CD8-positive, alpha-beta memory T cell (primary cell): ENCODE measurements around the gene TSEN54. TPM values are rescaled to one million over a fixed set of nuclear protein-coding genes. Genes with fewer than 3 reads are reported as not detected.

Source experiments
- CTCF ChIA-PET: fragments of 350-600 bp; sonication (Branson Sonifier 250); formaldehyde crosslinking; loops from one replicate; lab custom pipeline; 2021; ENCODE audit warnings: antibody characterized with exemption; lab: Charles Lee
- POLR2A ChIA-PET: fragments of 350-600 bp; sonication (Branson Sonifier 250); formaldehyde crosslinking; loops from one replicate; lab custom pipeline; 2021; ENCODE audit warnings: antibody characterized with exemption; lab: Charles Lee
- DNase-seq, 5 donors: peaks; one replicate each; pipeline versions ENCODE4 v3.0.0 to v3.0.0-alpha.2; 2020 to 2022; ENCODE audit warnings: mixed read lengths in 1 of 5
- H3K27ac ChIP-seq: one replicate; pipeline ENCODE4 v1.7.0; 2013; ENCODE audit warnings: low read depth, mild to moderate bottlenecking, low read length, moderate library complexity
- H3K27me3 ChIP-seq: 2 replicates; pipeline ENCODE4 v1.7.0; 2013; ENCODE audit warnings: low read length, mild to moderate bottlenecking; ENCODE audit not compliant: insufficient read depth, poor library complexity, severe bottlenecking
- H3K36me3 ChIP-seq: 2 replicates; pipeline ENCODE4 v1.7.0; 2013; ENCODE audit warnings: mild to moderate bottlenecking, low read length, moderate library complexity; ENCODE audit not compliant: insufficient read depth
- H3K4me1 ChIP-seq: 2 replicates; pipeline ENCODE4 v1.7.0; 2013; ENCODE audit warnings: mild to moderate bottlenecking, low read length, moderate library complexity; ENCODE audit not compliant: insufficient read depth
- H3K4me3 ChIP-seq: 2 replicates; pipeline ENCODE4 v1.7.0; 2013; ENCODE audit warnings: mild to moderate bottlenecking, low read length
- H3K9me3 ChIP-seq: 2 replicates; pipeline ENCODE4 v1.7.0; 2013; ENCODE audit warnings: mild to moderate bottlenecking, low read length
- H3K27ac Mint-ChIP-seq, 8 donors: one replicate each; pipeline ENCODE4 v1.8.0; 2020 to 2021; ENCODE audit warnings: mixed read lengths in 8 of 8, mild to moderate bottlenecking in 6 of 8, inconsistent platforms in 3 of 8, moderate library complexity in 3 of 8
- H3K27me3 Mint-ChIP-seq, 2 donors: one replicate each; pipeline ENCODE4 v1.8.0; 2020 to 2021; ENCODE audit warnings: mixed read lengths in 2 of 2, mild to moderate bottlenecking in 1 of 2, moderate library complexity in 1 of 2
- H3K36me3 Mint-ChIP-seq, 3 donors: one replicate each; pipeline ENCODE4 v1.8.0; 2020 to 2021; ENCODE audit warnings: mixed read lengths in 3 of 3, inconsistent platforms in 1 of 3, mild to moderate bottlenecking in 1 of 3
- H3K4me1 Mint-ChIP-seq, 3 donors: one replicate each; pipeline ENCODE4 v1.8.0; 2020 to 2021; ENCODE audit warnings: mixed read lengths in 3 of 3, inconsistent platforms in 1 of 3, mild to moderate bottlenecking in 1 of 3
- H3K4me3 Mint-ChIP-seq, 7 donors: one replicate each; pipeline ENCODE4 v1.8.0; 2020 to 2021; ENCODE audit warnings: mixed read lengths in 7 of 7, mild to moderate bottlenecking in 6 of 7, moderate library complexity in 4 of 7, inconsistent platforms in 2 of 7
- H3K9me3 Mint-ChIP-seq, 5 donors: one replicate each; pipeline ENCODE4 v1.8.0; 2020 to 2022; ENCODE audit warnings: mixed read lengths in 5 of 5, mild to moderate bottlenecking in 3 of 5, moderate library complexity in 2 of 5, inconsistent platforms in 1 of 5
- polyA plus RNA-seq: library from polyadenylated mRNA; unstranded; fragments of 300-500 nt; fragmentation: Illumina TruSeq; gene quantifications from one replicate; pipeline ENCODE4 v1.2.3, GENCODE V29; 2021
- total RNA-seq, 2 experiments: library from RNA; stranded (reverse); gene quantifications; one replicate each; pipeline ENCODE4 v1.2.3, GENCODE V29; 2021

Gene TSEN54
- total and polyA plus RNA-seq, 3 experiments from 2014 or later = 49.7 to 152 (median 56.9) TPM

DNA sequence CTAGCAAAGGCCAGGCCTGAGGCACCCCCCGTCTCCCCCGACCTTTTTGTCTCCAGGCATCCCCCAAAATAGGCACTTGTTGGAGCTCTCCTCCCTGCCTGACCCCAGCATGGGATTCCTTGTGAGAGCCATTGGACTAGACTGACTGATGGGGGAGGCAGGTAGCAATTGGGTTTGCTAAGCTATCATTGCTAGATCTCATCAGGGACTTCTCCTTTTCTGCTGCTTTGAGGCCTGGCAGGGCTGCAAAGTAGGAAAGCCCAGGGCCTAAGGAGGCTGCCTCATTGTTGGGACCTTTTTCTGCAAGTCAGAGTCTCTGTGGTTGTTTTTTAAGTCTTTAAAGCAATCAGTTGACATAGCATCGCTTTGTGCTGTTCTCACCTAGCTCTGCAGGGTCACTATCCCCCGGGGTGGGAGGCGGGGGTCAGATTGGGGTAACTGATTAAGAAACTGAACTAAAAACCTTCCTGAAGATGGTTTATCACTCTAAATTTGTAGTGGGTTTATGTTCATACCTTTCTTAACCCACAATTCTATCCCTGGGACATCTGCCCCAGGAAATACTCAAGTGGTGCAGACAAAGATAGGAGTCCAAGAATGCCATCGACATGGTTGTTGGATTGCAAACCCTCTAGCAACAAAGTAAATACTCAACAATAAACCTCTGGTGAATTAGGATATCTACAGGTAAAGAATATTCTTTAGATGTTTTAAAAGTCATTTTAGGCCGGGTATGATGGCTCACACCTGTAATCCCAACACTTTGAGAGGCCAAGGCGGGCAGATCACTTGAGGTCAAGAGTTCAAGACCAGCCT lies 37.2 kb downstream of the TSEN54 start:
- no peaks in the 10 kb centered on the region for H3K4me1 Mint-ChIP-seq
- Histone ChIP-seq H3K4me1 (no peaks in the 10 kb centered on the region), H3K27me3 (no peaks in the 10 kb centered on the region), H3K9me3 (no peaks in the 10 kb centered on the region), H3K27ac (no peak overlapping the region), H3K4me3 (no peak overlapping the region), H3K36me3 (no peaks in the 10 kb centered on the region)
- no peak overlapping the region for H3K4me3 Mint-ChIP-seq
- no peaks in the 10 kb centered on the region for H3K9me3 Mint-ChIP-seq
- no peak for DNase-seq
- peak overlapping the region in 1 of 8 donors; percentile 14 for H3K27ac Mint-ChIP-seq
- peaks cover 0 to 12% (median 3%) of the 10 kb centered on the region in 3 donors for H3K36me3 Mint-ChIP-seq
- CTCF ChIA-PET = no interaction called here
- H3K27me3 Mint-ChIP-seq = no peaks in the 10 kb centered on the region
- POLR2A ChIA-PET = no interaction called here

DNA sequence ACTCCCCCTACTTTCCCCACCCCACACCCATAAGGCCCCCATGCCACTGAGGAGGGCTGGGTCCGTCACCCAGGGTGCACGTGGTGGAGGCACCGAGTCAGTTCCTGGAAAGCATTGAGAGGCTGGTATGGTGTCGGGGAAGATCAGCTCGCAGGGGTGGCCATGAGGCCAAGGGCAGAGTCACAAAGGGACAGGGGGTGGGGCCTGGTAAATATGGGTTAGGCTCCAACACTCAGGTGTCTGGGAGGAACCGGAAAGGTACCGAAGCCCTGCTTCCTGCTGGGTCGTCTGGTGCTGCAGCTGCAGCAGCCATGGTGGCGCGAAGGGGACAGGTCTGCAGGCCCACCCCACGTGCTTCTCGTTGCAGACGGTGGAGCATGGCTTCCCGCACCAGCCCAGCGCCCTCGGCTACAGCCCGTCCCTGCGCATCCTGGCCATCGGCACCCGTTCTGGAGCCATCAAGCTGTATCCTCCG lies 39.4 kb downstream of the TSEN54 start:
- no peaks in the 10 kb centered on the region for H3K27me3 Mint-ChIP-seq
- POLR2A ChIA-PET = no interaction called here
- H3K36me3 ChIP-seq = no peaks in the 10 kb centered on the region
- H3K27me3 ChIP-seq = no peaks in the 10 kb centered on the region
- no peaks in the 10 kb centered on the region for H3K4me1 Mint-ChIP-seq
- no peak for DNase-seq
- H3K4me1 ChIP-seq = no peaks in the 10 kb centered on the region
- H3K9me3 Mint-ChIP-seq = no peaks in the 10 kb centered on the region
- peaks cover 0 to 19% (median 0%) of the 10 kb centered on the region in 3 donors for H3K36me3 Mint-ChIP-seq
- no peak overlapping the region for H3K4me3 ChIP-seq
- no peaks in the 10 kb centered on the region for H3K9me3 ChIP-seq
- CTCF ChIA-PET = no interaction called here
- H3K27ac Mint-ChIP-seq = no peak overlapping the region
- H3K4me3 Mint-ChIP-seq = no peak overlapping the region
- H3K27ac ChIP-seq = no peak overlapping the region

DNA sequence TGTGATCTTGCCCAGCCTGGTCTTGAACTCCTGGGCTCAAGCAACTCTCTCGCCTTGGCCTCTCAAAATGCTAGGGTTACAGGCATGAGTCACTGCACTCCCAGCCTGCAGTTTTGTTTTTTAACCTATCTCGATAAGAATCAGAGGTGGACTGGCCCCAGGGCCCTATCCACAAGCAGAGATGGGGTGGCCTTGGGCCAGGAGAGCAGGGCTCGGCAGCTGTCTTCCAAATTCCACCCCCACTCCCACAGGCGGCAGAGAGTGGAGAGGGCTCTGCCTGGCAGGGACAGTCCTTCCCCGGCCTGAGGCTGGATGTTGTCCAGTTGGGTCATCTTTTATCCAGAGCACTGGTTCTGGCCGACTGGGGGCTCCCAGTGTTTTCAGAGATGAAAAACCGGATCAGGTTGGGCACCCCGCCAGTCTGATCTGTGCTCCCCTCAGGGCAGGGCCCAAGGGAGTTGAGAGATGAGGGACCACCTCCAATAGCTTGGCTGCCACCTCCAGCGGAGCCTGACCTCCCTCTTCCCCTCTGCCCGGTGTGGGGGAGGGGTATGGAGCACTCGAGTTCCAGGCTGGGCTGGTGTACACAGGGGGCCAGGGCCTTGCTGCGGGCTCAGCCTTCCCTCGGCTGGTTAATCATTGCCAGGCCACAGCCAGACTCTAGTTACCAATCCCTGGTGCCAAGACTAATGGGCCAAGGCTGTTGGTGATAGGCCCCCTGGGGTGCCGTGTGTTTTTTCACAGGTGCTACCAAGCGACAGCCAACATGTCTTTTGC lies 40.9 kb downstream of the TSEN54 start:
- DNase-seq = no peak
- Histone ChIP-seq H3K4me1 (no peaks in the 10 kb centered on the region), H3K4me3 (no peak overlapping the region), H3K36me3 (no peaks in the 10 kb centered on the region), H3K9me3 (no peaks in the 10 kb centered on the region), H3K27me3 (no peaks in the 10 kb centered on the region), H3K27ac (no peak overlapping the region)
- H3K27ac Mint-ChIP-seq = no peak overlapping the region
- no peaks in the 10 kb centered on the region for H3K27me3 Mint-ChIP-seq
- H3K9me3 Mint-ChIP-seq = no peaks in the 10 kb centered on the region
- CTCF ChIA-PET = no interaction called here
- H3K4me3 Mint-ChIP-seq = peak overlapping the region in 1 of 7 donors; percentile 56
- POLR2A ChIA-PET = no interaction called here
- no peaks in the 10 kb centered on the region for H3K4me1 Mint-ChIP-seq
- peaks cover 0 to 25% (median 0%) of the 10 kb centered on the region in 3 donors for H3K36me3 Mint-ChIP-seq

DNA sequence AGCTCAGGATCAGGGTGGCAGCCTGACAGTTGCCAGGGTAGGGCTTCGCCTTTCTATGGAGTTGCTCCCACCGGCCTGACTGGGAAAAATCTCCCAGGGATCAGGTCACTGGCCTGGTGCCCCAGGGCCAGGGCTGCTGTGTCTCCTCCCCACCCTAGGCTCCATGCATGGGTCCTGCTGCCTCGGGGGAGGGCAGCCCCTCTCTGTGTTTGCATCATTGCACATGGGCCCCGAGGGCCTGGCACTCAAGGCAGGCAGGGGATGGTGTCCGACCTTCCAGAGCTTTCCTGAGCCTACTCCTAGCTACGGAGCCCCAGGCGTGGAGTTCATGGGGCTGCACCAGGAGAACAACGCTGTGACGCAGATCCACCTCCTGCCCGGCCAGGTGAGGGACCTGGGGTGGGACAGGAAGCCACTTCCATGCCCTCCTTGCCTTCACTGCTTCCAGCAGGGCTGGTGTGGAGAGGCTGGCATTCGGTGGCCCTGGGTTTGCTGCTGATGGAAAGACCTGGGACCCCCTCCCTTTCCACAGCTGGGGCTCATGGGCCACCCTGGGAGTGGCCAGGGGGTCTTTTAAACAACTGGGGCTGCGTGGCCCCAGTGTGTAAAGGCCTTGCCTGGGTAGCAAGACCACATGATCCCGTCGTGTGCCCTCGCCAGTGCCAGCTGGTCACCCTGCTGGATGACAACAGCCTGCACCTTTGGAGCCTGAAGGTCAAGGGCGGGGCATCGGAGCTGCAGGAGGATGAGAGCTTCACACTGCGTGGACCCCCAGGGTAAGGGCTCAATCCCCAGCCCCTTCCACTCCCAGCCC lies 41.7 kb downstream of the TSEN54 start:
- H3K36me3 Mint-ChIP-seq = peaks cover 0 to 29% (median 0%) of the 10 kb centered on the region in 3 donors
- H3K27ac ChIP-seq = no peak overlapping the region
- no peaks in the 10 kb centered on the region for H3K27me3 Mint-ChIP-seq
- no peaks in the 10 kb centered on the region for H3K9me3 Mint-ChIP-seq
- no peaks in the 10 kb centered on the region for H3K4me1 ChIP-seq
- H3K4me3 ChIP-seq = no peak overlapping the region
- POLR2A ChIA-PET = no interaction called here
- CTCF ChIA-PET = no interaction called here
- H3K27me3 ChIP-seq = no peaks in the 10 kb centered on the region
- no peak for DNase-seq
- no peak overlapping the region for H3K4me3 Mint-ChIP-seq
- no peak overlapping the region for H3K27ac Mint-ChIP-seq
- no peaks in the 10 kb centered on the region for H3K4me1 Mint-ChIP-seq
- no peaks in the 10 kb centered on the region for H3K9me3 ChIP-seq
- H3K36me3 ChIP-seq = no peaks in the 10 kb centered on the region

DNA sequence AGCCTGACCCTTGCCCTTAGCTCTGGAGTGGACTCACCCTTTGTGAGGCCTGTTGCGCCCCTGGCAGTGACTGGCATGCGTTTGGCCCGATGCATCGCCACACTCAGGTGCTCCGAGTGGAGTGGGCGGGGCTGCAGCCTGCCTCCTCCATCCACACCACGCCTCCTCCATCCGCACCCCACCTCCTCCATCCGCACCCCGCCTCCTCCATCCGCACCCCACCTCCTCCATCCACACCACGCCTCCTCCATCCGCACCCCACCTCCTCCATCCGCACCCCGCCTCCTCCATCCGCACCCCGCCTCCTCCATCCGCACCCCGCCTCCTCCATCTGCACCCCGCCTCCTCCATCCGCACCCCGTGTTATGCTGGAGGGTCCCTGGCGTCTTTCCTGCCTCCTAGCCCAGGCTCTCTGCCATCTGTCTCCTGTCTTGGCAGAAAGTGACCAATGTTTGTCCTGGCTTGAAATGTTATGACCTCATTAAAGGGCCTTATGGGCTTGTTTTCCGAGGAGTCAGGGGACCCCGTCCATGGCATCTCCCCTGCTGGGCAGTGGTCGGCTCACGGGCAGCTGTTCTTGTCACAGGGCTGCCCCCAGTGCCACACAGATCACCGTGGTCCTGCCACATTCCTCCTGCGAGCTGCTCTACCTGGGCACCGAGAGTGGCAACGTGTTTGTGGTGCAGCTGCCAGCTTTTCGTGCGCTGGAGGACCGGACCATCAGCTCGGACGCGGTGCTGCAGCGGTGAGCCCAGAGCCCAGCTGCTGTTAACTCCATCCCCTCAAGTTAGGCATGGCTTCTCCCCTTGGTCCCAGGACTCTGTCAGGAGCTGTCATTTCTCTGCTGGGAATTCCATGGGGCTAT lies 42.6 kb downstream of the TSEN54 start:
- no peaks in the 10 kb centered on the region for H3K4me1 Mint-ChIP-seq
- no peak overlapping the region for H3K4me3 ChIP-seq
- H3K27ac ChIP-seq = no peak overlapping the region
- peak overlapping the region in 1 of 8 donors; percentile 83 for H3K27ac Mint-ChIP-seq
- no peak overlapping the region for H3K4me3 Mint-ChIP-seq
- no peaks in the 10 kb centered on the region for H3K27me3 Mint-ChIP-seq
- ChIA-PET POLR2A (no interaction called here), CTCF (no interaction called here)
- H3K36me3 Mint-ChIP-seq = peaks cover 0 to 37% (median 0%) of the 10 kb centered on the region in 3 donors
- peaks cover 5% of the 10 kb centered on the region for H3K36me3 ChIP-seq
- H3K27me3 ChIP-seq = no peaks in the 10 kb centered on the region
- no peaks in the 10 kb centered on the region for H3K9me3 ChIP-seq
- no peaks in the 10 kb centered on the region for H3K4me1 ChIP-seq
- no peaks in the 10 kb centered on the region for H3K9me3 Mint-ChIP-seq
- DNase-seq = no peak

DNA sequence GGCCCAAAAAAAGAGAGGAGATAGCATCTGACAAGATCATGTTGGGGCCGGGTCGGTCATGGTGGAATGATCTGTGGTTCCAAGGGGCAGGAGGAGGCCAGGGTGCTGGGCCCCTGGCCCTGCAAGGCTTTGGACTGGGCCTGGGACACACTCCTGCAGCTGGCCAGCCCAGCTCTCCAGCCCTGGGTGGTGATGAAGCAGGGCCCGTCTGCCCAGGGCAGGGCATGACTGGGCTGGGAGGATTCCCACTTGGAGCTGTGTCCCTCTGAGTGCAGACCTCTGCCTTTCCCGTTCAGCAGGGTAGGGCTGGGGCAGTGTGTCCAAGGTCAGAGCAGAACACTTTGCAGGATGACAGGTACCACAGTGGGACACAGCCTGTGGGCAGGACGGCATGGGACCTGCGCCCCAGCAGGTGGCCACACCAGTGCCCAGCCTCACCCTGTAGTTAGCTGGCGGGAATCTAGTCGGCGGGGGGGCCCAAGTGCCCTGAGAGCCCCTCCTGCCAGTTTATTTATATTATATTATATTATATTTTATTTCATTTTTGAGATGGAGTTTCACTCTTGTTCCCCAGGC lies 43.7 kb downstream of the TSEN54 start:
- ChIA-PET CTCF (no interaction called here), POLR2A (no interaction called here)
- Mint-ChIP-seq H3K9me3 (no peaks in the 10 kb centered on the region), H3K36me3 (peaks cover 0 to 49% (median 0%) of the 10 kb centered on the region in 3 donors), H3K4me1 (no peaks in the 10 kb centered on the region), H3K27me3 (no peaks in the 10 kb centered on the region), H3K27ac (no peak overlapping the region), H3K4me3 (no peak overlapping the region)
- no peaks in the 10 kb centered on the region for H3K4me1 ChIP-seq
- no peak for DNase-seq
- no peak overlapping the region for H3K4me3 ChIP-seq
- H3K36me3 ChIP-seq = peaks cover 6% of the 10 kb centered on the region
- no peaks in the 10 kb centered on the region for H3K9me3 ChIP-seq
- no peak overlapping the region for H3K27ac ChIP-seq
- no peaks in the 10 kb centered on the region for H3K27me3 ChIP-seq

DNA sequence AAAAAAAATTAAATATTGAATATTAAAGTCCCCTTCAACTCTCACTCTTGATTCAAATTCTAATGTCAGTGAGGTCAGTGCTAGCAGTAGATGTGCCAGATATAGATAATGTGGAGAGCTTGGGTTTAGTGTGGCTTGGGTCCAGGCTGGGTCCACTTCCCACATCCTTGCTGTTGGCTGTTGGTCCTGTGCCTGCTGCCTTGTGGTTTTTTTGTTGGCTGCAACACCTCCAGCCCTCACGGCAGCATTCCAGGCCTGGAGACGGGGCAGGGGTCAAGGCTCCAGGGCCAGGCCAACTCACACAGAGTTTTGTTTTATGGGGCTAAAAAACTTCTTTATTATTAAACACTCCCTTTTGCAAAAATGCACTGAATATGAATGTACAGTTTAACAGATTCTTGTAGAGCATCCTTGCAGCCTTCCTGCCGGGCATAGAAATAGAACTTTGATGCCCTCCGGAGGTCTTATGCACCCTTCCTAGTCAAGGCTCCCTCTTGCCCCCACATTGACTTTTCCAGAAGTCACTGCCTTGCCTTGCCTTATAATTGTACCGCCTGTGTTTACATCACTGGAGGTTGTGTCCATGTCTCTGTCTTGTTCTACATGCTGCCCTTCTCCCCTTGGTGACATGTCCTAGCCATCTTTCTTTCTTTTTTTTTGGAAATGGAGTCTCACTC lies 45.7 kb downstream of the TSEN54 start:
- no peaks in the 10 kb centered on the region for H3K4me1 ChIP-seq
- Mint-ChIP-seq H3K4me1 (no peaks in the 10 kb centered on the region), H3K36me3 (peaks cover 0 to 67% (median 4%) of the 10 kb centered on the region in 3 donors), H3K4me3 (no peak overlapping the region), H3K9me3 (no peaks in the 10 kb centered on the region), H3K27me3 (no peaks in the 10 kb centered on the region), H3K27ac (peak overlapping the region in 2 of 8 donors; percentile 71 to 89)
- H3K27me3 ChIP-seq = no peaks in the 10 kb centered on the region
- CTCF ChIA-PET = no interaction called here
- POLR2A ChIA-PET = no interaction called here
- peaks cover 6% of the 10 kb centered on the region for H3K36me3 ChIP-seq
- H3K4me3 ChIP-seq = no peak overlapping the region
- H3K9me3 ChIP-seq = no peaks in the 10 kb centered on the region
- H3K27ac ChIP-seq = no peak overlapping the region
- DNase-seq = no peak
